RCC 7860 (cell line): ENCODE measurements around the gene MS4A12.
"Not testable (repeated sequence)": the region's sequence is repeated elsewhere in the genome, so short reads cannot be mapped to it uniquely, and the experiment has no call there.

Experiments
- DNase-seq: peaks from one replicate; pipeline ENCODE4 v3.0.0-alpha.2; 2015; ENCODE audit warnings: low spot score
- FAIRE-seq: peaks from 2 replicates; lab custom pipeline; 2012; peaks lifted over from hg19 to GRCh38; lab: Jason Lieb, UNC

The MS4A12 gene

GRCh38 chr11:60492488-60493009, at the start of gene MS4A12:
Gene MS4A12 (plus strand): TSS chr11:60492778. CDS start chr11:60497319, 4,541 bp downstream.
- DNase-seq (no peak), FAIRE-seq (no peak)

GRCh38 chr11:60447070-60447469, 45.5 kb upstream of the MS4A12 start:
- FAIRE-seq, result no peak
- DNase-seq, result no peak

GRCh38 chr11:60447846-60448245, 44.7 kb upstream of the MS4A12 start:
- DNase-seq (no peak), FAIRE-seq (no peak)

GRCh38 chr11:60451185-60451584, 41.4 kb upstream of the MS4A12 start:
- not testable (repeated sequence) for FAIRE-seq, DNase-seq

- DNase-seq (no peak), FAIRE-seq (no peak)
These were observed 38.4 kb upstream of the MS4A12 start for GRCh38 chr11:60454212-60454611.

GRCh38 chr11:60455531-60456042, 37.0 kb upstream of the MS4A12 start, which contains the start of gene MS4A1:
Gene MS4A1 (plus strand): TSS chr11:60455847. CDS start chr11:60462375, 6,528 bp downstream.
- DNase-seq, result no peak
- FAIRE-seq, result no peak

GRCh38 chr11:60457576-60457975, 35.0 kb upstream of the MS4A12 start:
- DNase-seq, result no peak
- FAIRE-seq, result no peak

- FAIRE-seq (no peak), DNase-seq (no peak)
These were observed 33.2 kb upstream of the MS4A12 start for GRCh38 chr11:60459345-60459744.

GRCh38 chr11:60468829-60469228, 23.7 kb upstream of the MS4A12 start:
- DNase-seq (no peak), FAIRE-seq (no peak)

- no peak for FAIRE-seq
- no peak for DNase-seq
These were observed 22.9 kb upstream of the MS4A12 start for GRCh38 chr11:60469723-60470122.

GRCh38 chr11:60477035-60477445, 15.5 kb upstream of the MS4A12 start:
- DNase-seq (no peak), FAIRE-seq (no peak)

- FAIRE-seq (no peak), DNase-seq (no peak)
These were observed 10.2 kb upstream of the MS4A12 start for GRCh38 chr11:60482361-60482760.

- DNase-seq, result peak; percentile 14
- no peak for FAIRE-seq
These were observed 6.6 kb upstream of the MS4A12 start for GRCh38 chr11:60485987-60486386.

GRCh38 chr11:60493454-60493853, 876 bp downstream of the MS4A12 start:
- DNase-seq, result no peak
- FAIRE-seq, result no peak

- FAIRE-seq, result no peak
- DNase-seq, result no peak
These were observed 5.8 kb downstream of the MS4A12 start for GRCh38 chr11:60498399-60498798.

GRCh38 chr11:60498853-60499252, 6.3 kb downstream of the MS4A12 start:
- FAIRE-seq (no peak), DNase-seq (no peak)

- FAIRE-seq (no peak), DNase-seq (no peak)
These were observed 7.8 kb downstream of the MS4A12 start for GRCh38 chr11:60500276-60500910.

- DNase-seq (no peak), FAIRE-seq (no peak)
These were observed 9.7 kb downstream of the MS4A12 start for GRCh38 chr11:60502221-60502775.

- no peak for FAIRE-seq
These were observed 11.8 kb downstream of the MS4A12 start for GRCh38 chr11:60504219-60504905.

GRCh38 chr11:60509609-60510008, 17.0 kb downstream of the MS4A12 start:
- not testable (repeated sequence) for DNase-seq, FAIRE-seq

More at GRCh38 chr11:60504219-60504905, 11.8 kb downstream of the MS4A12 start:
- DNase-seq, result no peak

GRCh38 chr11:60510209-60510608, 17.6 kb downstream of the MS4A12 start:
- FAIRE-seq, DNase-seq: not testable (repeated sequence)
